ENCODE results near the gene RGS9. TPM values are rescaled to one million over a fixed set of nuclear protein-coding genes. Genes with fewer than 3 reads are reported as not detected.

Gene RGS9
- polyA plus RNA-seq, 4 donors, result 2.4 to 4.7 (median 3.7) TPM

DNA sequence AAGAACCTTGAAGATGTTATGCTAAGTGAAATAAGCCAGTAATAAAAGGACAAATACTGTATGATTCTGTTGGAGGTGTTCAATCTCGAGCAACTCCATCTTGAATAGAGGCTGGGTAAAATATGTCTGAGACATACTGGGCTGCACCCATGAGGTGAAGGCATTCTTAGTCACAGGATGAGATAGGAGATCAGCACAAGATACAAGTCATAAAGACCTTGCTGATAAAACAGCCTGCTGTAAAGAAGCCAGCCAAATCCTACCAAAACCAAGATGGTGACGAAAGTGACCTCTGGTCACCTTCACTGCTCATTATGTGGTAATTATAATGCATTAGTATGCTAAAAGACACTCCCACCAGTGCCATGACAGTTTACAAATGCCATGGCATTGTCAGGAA lies 98.1 kb downstream of the RGS9 start:
- Histone ChIP-seq H3K4me1 (ENCODE audit: control insufficient read depth in 3 of 3, insufficient read depth in 2 of 3, low read depth in 1 of 3, low read length in 2 of 3) (no peaks in the 10 kb centered on the region), H3K36me3 (ENCODE audit: control insufficient read depth in 3 of 3, insufficient read depth in 2 of 3, low read depth in 1 of 3, low read length in 3 of 3) (no peaks in the 10 kb centered on the region), H3K4me3 (ENCODE audit: low read depth in 1 of 3, low read length in 3 of 3) (no peak overlapping the region), H3K27ac (ENCODE audit: low read depth in 1 of 3, low read length in 2 of 3) (no peak overlapping the region), H3K27me3 (ENCODE audit: control insufficient read depth in 3 of 3, insufficient read depth in 3 of 3, low read length in 3 of 3) (peaks cover 0 to 3% (median 0%) of the 10 kb centered on the region in 3 donors), H3K9me3 (ENCODE audit: control insufficient read depth in 2 of 2, insufficient read depth in 1 of 2, low read depth in 1 of 2, low read length in 1 of 2) (no peaks in the 10 kb centered on the region)
- DNase-seq (no peak), FAIRE-seq (no peak)
- 43 to 69% (median 48%) methylated on average over 2 of the region's 2 CpGs for WGBS, 3 donors

DNA sequence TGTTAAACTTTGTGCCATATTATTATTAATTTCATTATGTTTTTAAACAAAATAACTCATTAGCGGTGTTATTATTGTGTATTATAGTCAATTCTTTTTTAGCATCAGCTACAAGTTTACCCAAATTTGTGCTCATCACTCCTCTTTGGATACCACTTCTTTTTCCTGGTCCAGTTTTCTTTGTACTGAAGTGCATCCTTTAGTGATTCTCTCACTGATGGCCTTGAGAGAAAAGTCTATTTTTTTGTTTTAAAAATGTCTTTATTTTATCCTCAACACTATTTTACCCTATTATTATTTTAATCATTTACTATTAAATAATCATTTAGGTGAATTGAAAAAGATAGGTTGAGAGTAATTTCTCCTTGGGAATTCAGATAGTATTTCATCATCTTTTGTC lies 99.2 kb downstream of the RGS9 start:
- Histone ChIP-seq H3K27ac (ENCODE audit: low read depth in 1 of 3, low read length in 2 of 3) (no peak overlapping the region), H3K36me3 (ENCODE audit: control insufficient read depth in 3 of 3, insufficient read depth in 2 of 3, low read depth in 1 of 3, low read length in 3 of 3) (no peaks in the 10 kb centered on the region), H3K4me3 (ENCODE audit: low read depth in 1 of 3, low read length in 3 of 3) (no peak overlapping the region), H3K4me1 (ENCODE audit: control insufficient read depth in 3 of 3, insufficient read depth in 2 of 3, low read depth in 1 of 3, low read length in 2 of 3) (no peaks in the 10 kb centered on the region), H3K27me3 (ENCODE audit: control insufficient read depth in 3 of 3, insufficient read depth in 3 of 3, low read length in 3 of 3) (peaks cover 0 to 3% (median 0%) of the 10 kb centered on the region in 3 donors), H3K9me3 (ENCODE audit: control insufficient read depth in 2 of 2, insufficient read depth in 1 of 2, low read depth in 1 of 2, low read length in 1 of 2) (no peaks in the 10 kb centered on the region)
- FAIRE-seq, result no peak
- WGBS, 3 donors, result 61 to 65% (median 64%) methylated on average over 1 of the region's 1 CpG
- DNase-seq, result no peak

DNA sequence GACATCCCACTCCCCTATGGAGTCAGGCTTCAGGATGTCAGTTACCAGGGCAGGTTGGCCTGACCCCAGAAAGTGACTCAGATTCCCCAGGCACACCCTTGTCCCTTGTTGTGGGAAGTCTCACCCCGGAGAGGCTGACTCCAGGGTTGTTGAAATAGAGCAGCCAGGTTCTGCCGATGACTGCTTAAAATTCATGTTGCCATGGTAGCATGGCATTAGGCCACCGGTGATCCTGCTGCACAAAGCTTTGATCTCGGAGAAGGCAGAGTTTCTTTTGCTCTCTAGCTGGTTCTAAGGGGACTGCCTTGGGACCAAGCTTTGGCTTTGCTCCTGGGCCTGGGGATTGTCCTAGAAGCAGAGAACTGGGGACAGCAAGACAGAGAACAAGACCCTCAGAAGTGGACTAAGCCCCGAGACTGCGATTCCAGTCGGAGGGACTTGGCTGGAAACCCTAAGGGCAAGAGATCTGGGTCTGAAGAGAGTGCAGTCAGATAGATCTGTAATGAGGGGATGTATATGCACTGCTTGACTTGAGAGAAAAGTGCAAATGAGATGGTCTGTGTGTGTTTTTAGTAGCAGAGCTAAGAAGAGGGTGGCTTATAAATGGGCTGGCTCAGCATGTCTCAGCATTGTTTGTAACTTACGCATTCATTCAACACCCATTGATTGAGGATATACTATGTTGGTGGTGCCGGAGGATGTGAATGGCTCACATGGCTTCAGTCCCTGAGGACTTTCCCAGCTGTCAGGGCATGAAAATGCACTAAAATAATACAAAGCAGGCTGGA lies 106.9 kb downstream of the RGS9 start:
- no peaks in the 10 kb centered on the region for H3K4me1 ChIP-seq (ENCODE audit: control insufficient read depth in 3 of 3, insufficient read depth in 2 of 3, low read depth in 1 of 3, low read length in 2 of 3)
- 50 to 57% (median 56%) methylated on average over 9 of the region's 9 CpGs for WGBS, 3 donors
- no peak overlapping the region for H3K4me3 ChIP-seq (ENCODE audit: low read depth in 1 of 3, low read length in 3 of 3)
- FAIRE-seq, result no peak
- no peaks in the 10 kb centered on the region for H3K36me3 ChIP-seq (ENCODE audit: control insufficient read depth in 3 of 3, insufficient read depth in 2 of 3, low read depth in 1 of 3, low read length in 3 of 3)
- H3K27ac ChIP-seq (ENCODE audit: low read depth in 1 of 3, low read length in 2 of 3), result no peak overlapping the region
- H3K27me3 ChIP-seq (ENCODE audit: control insufficient read depth in 3 of 3, insufficient read depth in 3 of 3, low read length in 3 of 3), result peaks cover 0 to 5% (median 0%) of the 10 kb centered on the region in 3 donors
- no peak for DNase-seq
- no peaks in the 10 kb centered on the region for H3K9me3 ChIP-seq (ENCODE audit: control insufficient read depth in 2 of 2, insufficient read depth in 1 of 2, low read depth in 1 of 2, low read length in 1 of 2)

DNA sequence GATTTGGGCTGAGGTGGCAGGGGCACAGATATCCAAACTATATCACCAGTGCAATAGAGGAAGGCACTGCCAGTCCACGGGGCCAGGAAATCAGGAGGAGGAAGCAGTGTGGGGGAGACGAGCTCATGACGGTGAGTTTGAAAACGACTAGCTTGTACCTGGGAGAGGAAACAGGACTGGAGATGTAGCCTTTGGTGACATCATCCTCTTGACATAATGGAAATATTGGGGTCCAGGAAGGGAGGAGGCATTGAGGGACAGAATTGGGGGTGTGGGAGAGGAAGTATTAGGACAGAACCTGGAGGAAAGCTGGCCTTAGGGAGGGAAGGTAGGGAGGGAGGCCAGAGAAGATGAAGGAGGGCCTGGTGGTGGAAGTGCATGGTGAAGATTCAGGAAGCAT lies 109.1 kb downstream of the RGS9 start:
- no peak for DNase-seq
- Histone ChIP-seq H3K9me3 (ENCODE audit: control insufficient read depth in 2 of 2, insufficient read depth in 1 of 2, low read depth in 1 of 2, low read length in 1 of 2) (no peaks in the 10 kb centered on the region), H3K36me3 (ENCODE audit: control insufficient read depth in 3 of 3, insufficient read depth in 2 of 3, low read depth in 1 of 3, low read length in 3 of 3) (no peaks in the 10 kb centered on the region), H3K4me1 (ENCODE audit: control insufficient read depth in 3 of 3, insufficient read depth in 2 of 3, low read depth in 1 of 3, low read length in 2 of 3) (no peaks in the 10 kb centered on the region), H3K4me3 (ENCODE audit: low read depth in 1 of 3, low read length in 3 of 3) (no peak overlapping the region), H3K27ac (ENCODE audit: low read depth in 1 of 3, low read length in 2 of 3) (no peak overlapping the region), H3K27me3 (ENCODE audit: control insufficient read depth in 3 of 3, insufficient read depth in 3 of 3, low read length in 3 of 3) (peaks cover 0 to 5% (median 0%) of the 10 kb centered on the region in 3 donors)
- WGBS, 3 donors, result 61 to 87% (median 64%) methylated on average over 4 of the region's 4 CpGs
- no peak for FAIRE-seq

DNA sequence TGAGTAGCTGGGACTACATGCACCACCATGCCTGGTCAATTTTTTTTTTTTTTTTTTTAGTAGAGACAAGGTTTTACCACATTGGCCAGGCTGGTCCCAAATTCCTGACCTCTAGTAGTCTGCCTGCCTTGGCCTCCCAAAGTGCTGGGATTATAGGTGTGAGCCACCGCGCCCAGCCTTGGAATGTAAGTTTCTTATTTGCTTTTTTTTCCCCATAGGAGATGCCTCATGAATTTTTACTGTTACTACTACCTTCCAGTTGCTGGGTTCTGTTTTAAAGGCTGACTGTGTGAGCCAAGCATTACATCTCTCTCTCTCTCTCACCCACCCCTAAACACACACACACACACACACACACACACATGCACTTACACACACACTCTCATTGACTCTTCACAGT lies 112.6 kb downstream of the RGS9 start:
- no peak overlapping the region for H3K27ac ChIP-seq (ENCODE audit: low read depth in 1 of 3, low read length in 2 of 3)
- WGBS, 3 donors, result 97 to 100% (median 99%) methylated on average over 2 of the region's 2 CpGs
- H3K4me3 ChIP-seq (ENCODE audit: low read depth in 1 of 3, low read length in 3 of 3), result no peak overlapping the region
- peaks cover 0 to 3% of the 10 kb centered on the region in 2 donors for H3K9me3 ChIP-seq (ENCODE audit: control insufficient read depth in 2 of 2, insufficient read depth in 1 of 2, low read depth in 1 of 2, low read length in 1 of 2)
- H3K27me3 ChIP-seq (ENCODE audit: control insufficient read depth in 3 of 3, insufficient read depth in 3 of 3, low read length in 3 of 3), result peaks cover 0 to 5% (median 2%) of the 10 kb centered on the region in 3 donors
- DNase-seq (no peak), FAIRE-seq (no peak)
- no peaks in the 10 kb centered on the region for H3K4me1 ChIP-seq (ENCODE audit: control insufficient read depth in 3 of 3, insufficient read depth in 2 of 3, low read depth in 1 of 3, low read length in 2 of 3)
- H3K36me3 ChIP-seq (ENCODE audit: control insufficient read depth in 3 of 3, insufficient read depth in 2 of 3, low read depth in 1 of 3, low read length in 3 of 3), result no peaks in the 10 kb centered on the region

DNA sequence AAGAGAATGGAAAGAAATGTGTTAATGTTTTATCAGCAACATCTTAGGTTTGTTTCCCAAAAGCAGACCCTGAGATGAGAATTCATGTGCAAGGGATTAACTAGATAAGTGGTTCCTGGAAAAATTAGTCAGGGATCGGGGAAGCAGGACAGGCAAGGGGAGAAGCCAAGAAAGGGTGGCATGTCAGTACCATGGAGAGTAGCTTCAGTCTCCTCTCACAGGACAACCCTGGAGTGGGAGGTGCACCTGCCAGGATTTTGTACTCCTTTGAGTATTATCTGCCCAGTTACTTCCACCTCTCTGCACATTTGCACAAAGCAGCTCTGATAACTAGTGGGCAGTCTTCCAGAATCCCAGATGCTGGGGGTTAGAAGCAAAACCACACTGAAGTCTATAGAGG lies 117.0 kb downstream of the RGS9 start:
- no peak overlapping the region for H3K4me3 ChIP-seq (ENCODE audit: low read depth in 1 of 3, low read length in 3 of 3)

DNA sequence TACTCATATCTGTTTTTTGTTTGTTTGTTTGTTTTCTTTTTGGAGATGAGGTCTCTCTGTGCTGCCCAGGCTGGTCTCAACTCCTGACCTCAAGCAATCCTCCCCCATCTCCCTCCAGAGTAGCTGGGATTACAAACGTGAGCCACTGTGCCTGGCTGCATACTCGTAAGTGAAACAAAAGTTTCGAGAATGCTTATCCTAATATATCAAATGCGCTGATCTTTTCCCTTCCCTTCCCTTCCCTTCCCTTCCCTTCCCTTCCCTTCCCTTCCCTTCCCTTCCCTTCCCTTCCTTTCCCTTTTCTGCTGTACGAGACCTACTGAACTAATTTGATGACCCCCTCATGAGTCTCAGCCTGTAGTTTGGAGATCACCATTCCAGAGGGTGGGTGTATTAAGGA lies 122.1 kb downstream of the RGS9 start:
- Histone ChIP-seq H3K9me3 (ENCODE audit: control insufficient read depth in 2 of 2, insufficient read depth in 1 of 2, low read depth in 1 of 2, low read length in 1 of 2) (peaks cover 0 to 5% of the 10 kb centered on the region in 2 donors), H3K4me3 (ENCODE audit: low read depth in 1 of 3, low read length in 3 of 3) (no peak overlapping the region), H3K27me3 (ENCODE audit: control insufficient read depth in 3 of 3, insufficient read depth in 3 of 3, low read length in 3 of 3) (peaks cover 0 to 2% (median 0%) of the 10 kb centered on the region in 3 donors), H3K4me1 (ENCODE audit: control insufficient read depth in 3 of 3, insufficient read depth in 2 of 3, low read depth in 1 of 3, low read length in 2 of 3) (no peaks in the 10 kb centered on the region), H3K36me3 (ENCODE audit: control insufficient read depth in 3 of 3, insufficient read depth in 2 of 3, low read depth in 1 of 3, low read length in 3 of 3) (no peaks in the 10 kb centered on the region), H3K27ac (ENCODE audit: low read depth in 1 of 3, low read length in 2 of 3) (no peak overlapping the region)
- DNase-seq (no peak), FAIRE-seq (no peak)
- WGBS, 3 donors, result 71 to 77% (median 76%) methylated on average over 5 of the region's 5 CpGs

More for the DNA sequence above, 117.0 kb downstream of the RGS9 start:
- peaks cover 0 to 5% (median 2%) of the 10 kb centered on the region in 3 donors for H3K27me3 ChIP-seq (ENCODE audit: control insufficient read depth in 3 of 3, insufficient read depth in 3 of 3, low read length in 3 of 3)
- H3K27ac ChIP-seq (ENCODE audit: low read depth in 1 of 3, low read length in 2 of 3), result no peak overlapping the region
- peaks cover 0 to 8% of the 10 kb centered on the region in 2 donors for H3K9me3 ChIP-seq (ENCODE audit: control insufficient read depth in 2 of 2, insufficient read depth in 1 of 2, low read depth in 1 of 2, low read length in 1 of 2)
- H3K36me3 ChIP-seq (ENCODE audit: control insufficient read depth in 3 of 3, insufficient read depth in 2 of 3, low read depth in 1 of 3, low read length in 3 of 3), result no peaks in the 10 kb centered on the region
- no peak for FAIRE-seq
- 6 to 35% (median 19%) methylated on average over 1 of the region's 1 CpG for WGBS, 3 donors
- DNase-seq, result no peak
- H3K4me1 ChIP-seq (ENCODE audit: control insufficient read depth in 3 of 3, insufficient read depth in 2 of 3, low read depth in 1 of 3, low read length in 2 of 3), result no peaks in the 10 kb centered on the region

DNA sequence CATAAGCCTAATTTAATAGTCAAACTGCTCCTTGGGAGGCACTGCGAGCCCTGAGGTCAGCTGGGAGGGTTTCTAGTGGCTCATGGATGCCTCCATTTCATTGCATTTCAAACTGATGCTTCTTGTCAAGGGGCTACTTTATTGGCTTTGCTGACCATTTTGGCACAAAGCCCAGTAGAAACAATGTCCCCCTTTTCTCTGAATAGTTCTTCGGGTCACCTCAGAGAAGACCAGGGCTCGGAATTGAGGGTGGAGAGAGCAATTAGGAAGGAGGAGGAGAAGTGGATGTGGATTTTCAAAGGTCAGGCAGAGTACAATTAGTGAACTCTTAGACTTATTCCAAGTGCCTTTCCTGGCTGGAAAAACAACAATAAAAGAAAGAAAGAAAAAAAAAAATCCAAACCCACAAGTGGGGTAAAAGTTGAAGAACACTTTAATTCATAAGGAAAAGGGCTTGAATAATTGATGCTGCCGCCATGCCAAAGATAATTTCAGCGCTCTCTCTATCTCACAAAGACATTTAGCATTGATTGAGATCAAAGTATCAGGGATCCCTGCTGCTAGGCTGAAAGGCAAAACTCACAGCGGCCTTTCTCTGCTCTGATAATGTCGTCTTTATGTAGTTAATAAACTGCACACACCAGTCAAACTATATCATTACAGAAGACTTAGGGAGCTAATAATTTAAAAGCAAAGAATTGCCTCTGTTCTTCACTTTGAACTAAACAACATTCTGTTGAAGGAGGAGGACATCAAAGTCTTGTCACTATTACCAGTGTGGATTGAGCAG lies 122.7 kb downstream of the RGS9 start:
- no peak for FAIRE-seq
- no peaks in the 10 kb centered on the region for H3K4me1 ChIP-seq (ENCODE audit: control insufficient read depth in 3 of 3, insufficient read depth in 2 of 3, low read depth in 1 of 3, low read length in 2 of 3)
- no peak overlapping the region for H3K4me3 ChIP-seq (ENCODE audit: low read depth in 1 of 3, low read length in 3 of 3)
- no peak overlapping the region for H3K27ac ChIP-seq (ENCODE audit: low read depth in 1 of 3, low read length in 2 of 3)
- DNase-seq, result no peak
- H3K27me3 ChIP-seq (ENCODE audit: control insufficient read depth in 3 of 3, insufficient read depth in 3 of 3, low read length in 3 of 3), result peaks cover 0 to 2% (median 0%) of the 10 kb centered on the region in 3 donors
- WGBS, 3 donors, result 35 to 57% (median 41%) methylated on average over 7 of the region's 7 CpGs
- H3K9me3 ChIP-seq (ENCODE audit: control insufficient read depth in 2 of 2, insufficient read depth in 1 of 2, low read depth in 1 of 2, low read length in 1 of 2), result peaks cover 0 to 5% of the 10 kb centered on the region in 2 donors
- no peaks in the 10 kb centered on the region for H3K36me3 ChIP-seq (ENCODE audit: control insufficient read depth in 3 of 3, insufficient read depth in 2 of 3, low read depth in 1 of 3, low read length in 3 of 3)

All from small intestine (tissue), 7 donors.